NCI-H2196 treated with DMSO at 0.1 percent for 48 hours (cell line): ENCODE measurements around the gene TRAK1.

Experiments used
- DNase-seq: peaks from one replicate; lab custom pipeline; 2025; ENCODE audit not compliant: unreplicated experiment; lab: John Stamatoyannopoulos, UW

TRAK1 gene

DNA sequence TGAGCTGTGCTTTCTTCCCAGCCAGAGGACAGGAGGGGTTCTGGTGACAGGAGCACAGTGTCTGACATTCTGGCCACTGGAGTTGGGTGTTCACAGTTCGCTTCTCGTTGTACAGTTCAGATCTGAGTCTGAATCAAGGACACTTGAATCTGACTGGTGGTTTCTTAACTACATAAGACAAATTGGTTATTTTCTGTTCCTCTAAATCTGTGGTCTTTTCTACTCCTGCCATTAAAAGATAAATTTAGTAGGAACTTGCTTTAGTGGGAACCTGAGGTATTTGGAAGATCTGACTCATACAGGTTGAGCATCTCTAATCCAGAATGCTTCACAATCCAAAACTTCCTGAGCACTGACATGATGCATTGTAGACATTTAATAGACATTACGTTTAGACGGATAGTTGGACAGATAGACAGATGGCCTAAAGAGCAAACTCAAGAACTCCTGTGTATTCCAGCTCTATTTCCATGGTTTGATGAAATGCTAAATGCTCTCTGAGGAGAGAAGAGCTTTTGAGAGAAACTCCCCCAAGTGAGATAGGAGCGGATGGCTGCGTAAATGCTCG is 103.9 kb downstream of the TRAK1 start:
- DNase-seq, result no peak

DNA sequence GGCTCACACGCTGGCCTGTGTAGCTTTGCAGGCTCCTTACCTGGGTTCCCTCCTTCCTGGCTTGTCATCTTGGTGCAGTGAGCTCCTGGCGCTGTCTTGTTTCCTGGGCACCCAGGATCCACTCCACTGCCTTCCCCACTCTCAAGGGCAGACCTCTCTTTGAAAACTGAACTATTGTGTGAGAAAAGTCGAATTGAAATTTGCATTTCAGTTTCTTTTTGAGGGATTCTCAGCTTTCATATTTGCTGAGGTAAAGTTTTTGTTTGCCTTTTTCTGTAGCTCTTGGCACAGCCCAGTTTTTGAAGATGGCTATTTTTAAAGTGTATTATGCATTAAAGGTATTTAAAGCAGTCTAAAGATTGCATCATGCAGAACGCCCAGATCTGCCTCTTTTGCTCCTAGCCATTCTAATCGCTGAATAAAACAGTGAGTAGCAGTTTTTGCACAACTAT is 104.7 kb downstream of the TRAK1 start:
- DNase-seq, result no peak

DNA sequence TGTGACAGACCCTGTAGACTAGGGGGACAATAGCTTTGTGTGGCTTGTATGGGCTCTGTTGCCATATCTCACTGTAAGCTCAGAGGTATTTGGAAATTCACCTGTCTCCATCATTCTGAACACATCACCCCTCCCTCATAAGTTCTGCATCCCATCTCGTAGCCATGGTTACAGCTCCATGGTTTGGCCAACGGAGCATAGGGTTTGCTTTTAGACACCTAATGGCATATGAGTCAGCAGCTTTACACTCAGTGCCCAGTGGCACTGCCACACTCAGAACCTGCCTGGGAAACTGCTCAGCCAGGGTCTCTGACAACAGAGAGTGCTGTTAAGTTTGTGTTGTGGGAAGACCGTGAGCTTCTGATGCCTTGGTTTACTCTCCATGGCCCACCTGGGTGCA is 107.6 kb downstream of the TRAK1 start:
- DNase-seq, result no peak

DNA sequence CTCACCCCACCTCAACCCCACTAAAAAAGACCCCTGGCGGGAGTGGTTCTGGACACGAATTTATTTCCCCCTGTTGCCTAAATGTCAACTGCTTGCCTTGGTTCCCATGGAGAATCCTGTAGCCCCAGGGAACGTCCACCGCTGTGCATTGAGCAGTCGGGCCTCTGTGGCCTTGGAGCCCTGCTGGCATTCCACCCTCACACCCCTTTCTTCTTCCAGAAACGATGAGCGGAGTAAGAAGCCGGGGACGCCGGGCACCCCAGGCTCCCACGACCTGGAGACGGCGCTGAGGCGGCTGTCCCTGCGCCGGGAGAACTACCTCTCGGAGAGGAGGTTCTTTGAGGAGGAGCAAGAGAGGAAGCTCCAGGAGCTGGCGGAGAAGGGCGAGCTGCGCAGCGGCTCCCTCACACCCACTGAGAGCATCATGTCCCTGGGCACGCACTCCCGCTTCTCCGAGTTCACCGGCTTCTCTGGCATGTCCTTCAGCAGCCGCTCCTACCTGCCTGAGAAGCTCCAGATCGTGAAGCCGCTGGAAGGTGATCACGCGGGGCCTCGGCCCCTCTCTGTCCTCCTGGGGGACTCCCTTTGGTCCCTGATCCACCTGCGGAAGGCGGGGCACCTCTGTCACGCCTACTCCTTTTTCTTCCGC is 111.2 kb downstream of the TRAK1 start:
- no peak for DNase-seq

DNA sequence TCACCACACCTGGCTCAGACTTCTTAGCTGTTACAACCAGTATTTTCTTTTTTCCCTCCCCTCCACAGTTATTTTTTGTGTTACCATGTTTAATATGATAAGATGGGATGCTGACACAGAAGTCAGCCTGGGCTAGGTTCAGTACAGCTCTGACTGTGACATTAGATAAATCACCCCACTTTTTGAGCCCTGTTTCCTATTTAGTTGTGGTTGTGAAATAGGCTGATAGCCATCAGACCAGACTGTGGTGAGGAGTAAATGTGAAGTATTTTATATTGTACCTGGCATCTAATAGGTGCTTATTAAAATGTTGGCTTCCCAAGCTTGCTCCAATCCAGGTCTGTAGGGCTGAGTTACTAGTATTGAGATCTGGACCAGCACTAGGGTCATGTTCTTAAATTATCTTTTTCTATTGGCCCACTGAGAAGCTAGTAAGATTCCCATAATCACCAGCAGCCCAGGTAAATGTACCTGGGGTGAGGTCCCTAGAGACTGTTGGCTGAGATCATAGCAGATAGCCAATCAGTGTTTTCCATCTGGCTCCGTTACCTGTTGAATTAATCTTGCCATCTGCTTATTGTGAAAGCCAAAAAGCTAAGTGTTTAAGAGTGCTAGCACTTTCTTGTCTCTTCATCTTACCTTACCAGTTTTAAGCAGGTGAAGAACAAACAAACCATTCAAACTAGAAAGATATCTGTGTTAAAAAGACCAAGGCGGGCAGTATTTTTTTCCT is 113.9 kb downstream of the TRAK1 start:
- no peak for DNase-seq

DNA sequence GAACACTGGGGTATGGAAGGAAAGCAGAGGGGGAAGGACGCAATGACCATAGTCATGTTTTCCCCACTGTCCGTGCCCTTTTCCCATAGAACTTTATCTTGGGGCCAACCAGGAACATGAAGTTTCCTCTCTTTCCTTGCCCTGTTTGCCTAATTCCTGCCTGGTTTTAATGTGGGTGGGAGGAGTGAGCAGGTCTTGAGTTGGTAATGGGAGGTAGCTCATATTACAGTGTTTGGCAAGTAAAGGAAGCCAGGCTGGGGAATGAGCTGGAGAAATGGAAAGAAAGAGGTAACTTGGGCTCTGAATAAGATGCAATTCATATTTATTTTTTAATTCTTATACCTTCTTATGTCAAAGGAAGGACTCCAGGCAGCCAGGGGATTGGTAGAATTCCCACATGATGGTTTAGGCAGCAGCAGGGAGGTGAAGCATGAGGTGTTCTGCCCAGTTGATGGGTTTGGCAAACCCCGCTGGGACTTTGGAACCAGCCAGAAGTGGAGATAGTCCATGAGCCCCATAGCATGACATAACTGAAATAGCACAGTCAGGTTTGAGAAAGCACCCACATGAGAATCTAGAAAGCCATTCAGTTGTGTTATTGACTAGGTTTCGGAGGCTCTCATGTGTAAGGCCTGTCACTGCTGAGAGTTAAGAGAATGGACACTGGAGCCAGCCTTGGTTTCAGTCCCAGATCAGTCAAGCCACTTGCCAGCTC is 114.8 kb downstream of the TRAK1 start:
- no peak for DNase-seq

DNA sequence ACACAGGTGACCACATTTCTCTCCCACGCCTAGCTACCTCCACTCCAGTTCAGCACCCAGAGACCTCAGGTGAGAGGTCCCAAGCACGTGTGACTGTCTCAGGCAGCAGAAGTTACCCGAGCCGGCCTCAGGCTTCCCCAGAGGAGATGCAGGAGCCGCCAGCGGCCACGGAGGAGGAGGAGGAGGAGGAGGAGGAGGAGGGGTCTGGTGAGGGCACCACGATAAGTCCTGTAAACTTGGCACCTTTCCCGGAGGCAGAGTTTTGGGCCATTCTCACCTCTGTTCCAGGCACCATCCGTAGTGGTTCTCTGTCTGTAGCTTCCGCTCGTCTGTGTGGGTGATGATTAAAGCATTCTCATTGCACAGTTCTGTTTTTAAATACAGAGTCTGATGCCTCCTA is 118.8 kb downstream of the TRAK1 start:
- DNase-seq, result no peak

DNA sequence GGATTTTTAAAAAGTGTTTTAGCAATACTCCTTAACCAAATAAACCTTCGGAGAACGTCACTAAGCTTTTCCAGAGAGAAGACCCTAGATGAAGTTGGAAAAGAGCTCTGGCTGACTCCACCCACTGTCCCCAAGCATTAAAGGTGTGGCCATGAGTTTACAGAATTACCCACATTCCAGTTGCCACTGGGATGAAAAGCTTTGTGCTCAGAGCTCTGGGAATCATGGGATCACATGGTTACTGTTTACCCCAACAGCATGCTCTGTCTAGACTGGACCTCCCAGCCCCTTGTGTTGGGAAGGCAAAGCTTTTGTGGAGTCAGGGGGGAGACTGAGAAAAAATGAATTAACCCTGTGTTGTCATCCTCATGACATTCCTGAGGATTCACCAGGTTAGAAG is 119.6 kb downstream of the TRAK1 start:
- DNase-seq, result no peak

DNA sequence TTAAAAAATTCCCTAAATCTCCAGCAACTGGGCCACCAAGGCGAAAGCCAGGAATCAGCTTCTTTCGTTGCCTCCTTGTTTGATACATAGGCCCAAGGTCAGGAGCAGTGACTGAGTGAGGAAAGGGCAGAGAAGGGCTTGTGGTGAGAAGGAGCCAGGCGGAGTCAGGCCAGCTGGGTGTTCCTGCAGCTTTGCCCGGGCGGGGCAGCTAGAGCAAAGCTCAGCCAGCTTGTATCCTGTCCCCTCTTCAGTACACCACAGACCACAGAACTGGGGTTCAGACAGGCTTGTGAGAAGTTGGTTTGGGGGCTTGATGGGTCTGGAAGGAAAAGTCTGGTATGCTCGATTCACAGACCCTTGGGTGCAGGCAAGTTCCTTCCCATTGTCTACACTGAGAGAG is 122.3 kb downstream of the TRAK1 start:
- no peak for DNase-seq

DNA sequence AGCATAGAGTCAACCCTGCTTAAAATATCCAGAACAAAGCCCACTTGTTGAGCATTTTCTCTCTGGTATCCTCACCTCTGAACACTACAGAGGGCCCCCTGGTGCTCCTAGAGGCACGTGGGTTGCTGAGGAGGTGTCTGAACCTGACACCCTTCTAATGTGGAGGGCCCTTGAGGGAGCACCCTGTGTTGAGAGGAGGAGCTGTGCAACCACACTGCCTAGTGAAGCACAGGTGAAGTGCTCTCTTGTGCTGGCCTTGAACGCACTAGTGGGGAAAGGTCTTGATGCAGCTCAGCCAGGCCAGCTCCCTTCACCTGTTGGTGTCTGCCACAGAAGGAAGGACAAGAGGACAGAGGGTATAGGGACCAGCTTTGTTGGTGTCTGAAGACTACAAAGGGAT is 122.9 kb downstream of the TRAK1 start:
- DNase-seq, result no peak

DNA sequence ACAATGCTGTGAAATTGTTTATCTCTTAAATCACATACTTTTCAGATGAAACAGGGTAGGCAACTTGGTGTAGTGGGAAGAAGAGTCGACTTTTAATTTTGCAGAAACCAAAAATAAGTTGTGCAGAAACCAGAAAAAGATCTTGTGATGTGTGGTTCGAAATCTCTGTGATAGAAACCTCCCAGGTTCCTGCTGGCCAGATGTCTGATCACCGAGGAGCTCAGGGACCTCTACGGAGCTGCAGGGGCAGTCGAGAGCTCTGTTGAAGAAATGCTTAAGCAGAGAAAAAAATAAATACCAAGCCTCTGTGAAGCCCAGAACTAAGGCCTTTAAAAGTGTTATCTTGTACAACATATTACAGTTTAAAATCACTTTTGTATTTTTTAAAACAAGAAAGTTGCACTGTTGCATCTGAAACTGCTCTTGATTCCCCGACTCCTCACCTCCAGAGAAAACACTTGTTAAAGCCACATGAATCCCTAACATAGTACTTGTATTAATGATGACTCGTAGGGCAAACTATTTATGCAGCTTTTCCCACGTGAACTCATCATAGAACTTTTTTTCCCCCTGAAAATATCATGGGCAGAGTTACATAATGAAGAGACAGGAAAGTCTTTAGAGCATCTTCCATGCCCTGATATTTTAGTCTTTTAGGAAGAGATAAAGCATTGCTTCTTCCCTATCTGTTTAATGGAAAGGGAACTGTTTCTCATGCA is 123.6 kb downstream of the TRAK1 start:
- no peak for DNase-seq

DNA sequence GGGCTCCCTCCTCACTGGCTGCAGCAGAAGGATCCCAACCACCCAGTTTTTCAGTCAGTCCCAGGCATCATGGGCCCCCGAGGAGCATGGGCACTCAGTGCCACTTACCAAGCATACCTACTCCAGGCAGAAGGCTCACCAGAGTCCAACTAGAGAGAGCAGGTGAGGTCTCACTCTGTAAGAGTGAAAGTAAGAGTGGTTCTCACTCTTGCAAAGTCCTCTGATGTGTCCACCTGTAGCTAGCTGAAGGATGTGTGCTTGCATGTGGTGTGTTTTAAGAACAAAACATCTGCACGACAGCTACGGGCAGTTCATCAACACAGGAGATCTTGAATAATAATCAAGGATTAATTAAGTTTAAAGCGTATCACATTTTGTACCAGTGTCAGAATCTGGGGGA is 125.1 kb downstream of the TRAK1 start:
- DNase-seq, result no peak

DNA sequence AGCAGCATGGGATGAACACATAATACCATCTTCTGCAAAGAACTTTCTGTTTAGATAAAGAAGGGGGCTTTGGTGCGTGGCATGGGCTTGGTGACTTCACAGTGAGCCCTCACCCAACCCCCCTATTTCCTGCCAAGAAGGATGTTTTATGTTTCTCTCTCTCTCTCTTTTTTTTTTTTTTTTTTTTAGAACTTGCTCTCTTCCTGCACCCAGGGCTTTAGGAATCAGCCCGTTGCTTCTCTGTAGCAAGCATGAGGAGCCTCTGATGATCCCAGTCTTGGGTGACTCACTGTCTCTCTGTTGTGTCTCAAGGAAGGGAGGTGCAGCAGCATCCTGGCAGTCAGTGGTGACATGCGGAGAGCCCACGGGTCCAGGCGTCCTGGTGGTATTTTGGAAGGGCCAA is 125.8 kb downstream of the TRAK1 start:
- DNase-seq, result no peak

DNA sequence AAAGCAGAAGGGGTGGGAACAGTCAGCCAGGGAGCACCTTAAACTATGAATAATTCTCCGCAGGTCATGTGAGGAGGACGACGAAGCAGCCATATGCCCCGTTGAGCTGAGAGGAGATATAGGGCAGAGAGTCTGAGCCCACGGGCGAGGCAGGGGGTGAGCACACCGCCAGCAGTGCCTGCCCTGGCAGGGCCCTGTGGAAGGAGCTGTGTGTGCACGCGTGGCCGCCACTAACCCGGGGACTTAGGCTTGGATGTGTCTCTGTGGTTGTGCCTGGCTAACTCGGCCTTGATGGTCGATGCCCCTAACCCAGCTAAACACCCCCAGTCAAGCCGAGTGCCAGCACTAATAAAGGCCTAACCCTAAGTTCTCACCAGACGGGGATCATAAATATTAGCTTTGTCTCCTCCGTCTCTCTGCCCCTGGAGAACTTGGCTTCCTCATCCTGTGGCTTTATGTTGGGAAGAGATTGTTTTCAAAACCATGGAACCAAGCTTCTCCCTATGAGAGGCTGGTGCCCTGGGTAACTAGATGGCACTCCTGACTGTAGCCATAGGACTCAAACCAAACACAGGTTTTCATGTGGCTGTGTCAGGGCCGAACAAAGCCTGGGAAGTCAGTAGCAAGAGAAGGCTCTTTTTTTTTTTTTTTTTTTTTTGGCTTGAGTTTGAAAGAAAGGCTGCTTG is 129.4 kb downstream of the TRAK1 start:
- no peak for DNase-seq

DNA sequence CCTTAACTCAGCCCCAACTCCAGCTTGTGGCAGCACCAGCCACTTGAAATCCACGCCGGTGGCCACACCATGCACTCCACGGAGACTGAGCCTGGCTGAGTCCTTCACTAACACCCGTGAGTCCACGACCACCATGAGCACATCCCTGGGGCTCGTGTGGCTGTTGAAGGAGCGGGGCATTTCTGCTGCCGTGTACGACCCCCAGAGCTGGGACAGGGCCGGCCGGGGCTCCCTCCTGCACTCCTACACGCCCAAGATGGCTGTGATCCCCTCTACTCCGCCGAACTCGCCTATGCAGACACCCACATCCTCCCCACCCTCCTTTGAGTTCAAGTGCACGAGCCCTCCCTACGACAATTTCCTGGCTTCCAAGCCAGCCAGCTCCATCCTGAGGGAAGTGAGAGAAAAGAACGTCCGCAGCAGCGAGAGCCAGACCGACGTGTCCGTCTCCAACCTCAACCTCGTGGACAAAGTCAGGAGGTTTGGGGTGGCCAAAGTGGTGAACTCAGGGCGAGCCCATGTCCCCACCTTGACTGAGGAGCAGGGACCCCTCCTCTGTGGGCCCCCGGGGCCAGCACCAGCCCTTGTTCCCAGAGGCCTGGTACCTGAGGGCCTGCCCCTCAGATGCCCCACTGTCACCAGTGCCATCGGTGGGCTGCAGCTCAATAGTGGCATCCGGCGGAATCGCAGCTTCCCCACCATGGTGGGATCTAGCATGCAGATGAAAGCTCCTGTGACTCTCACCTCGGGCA is 132.0 kb downstream of the TRAK1 start:
- DNase-seq, result no peak

DNA sequence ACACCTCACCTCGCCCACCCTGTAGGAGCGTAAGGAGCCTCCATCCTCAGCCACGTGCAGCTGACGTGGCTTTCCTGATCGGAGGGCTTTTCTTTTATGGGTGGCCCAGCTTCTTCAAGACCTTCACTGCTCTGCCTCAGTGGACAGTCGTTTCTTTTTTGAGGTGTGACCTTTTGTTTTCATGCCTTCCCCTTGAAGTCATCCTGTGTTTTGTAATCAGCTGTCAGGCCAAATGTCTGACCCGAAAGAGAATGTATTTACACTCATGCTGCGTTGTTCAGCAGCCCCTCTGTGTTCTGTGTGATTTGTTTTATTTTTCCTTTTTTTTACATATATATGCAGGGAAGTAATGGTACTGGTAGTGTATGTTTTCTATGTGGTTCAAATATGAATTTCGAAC is 133.0 kb downstream of the TRAK1 start:
- DNase-seq, result no peak

DNA sequence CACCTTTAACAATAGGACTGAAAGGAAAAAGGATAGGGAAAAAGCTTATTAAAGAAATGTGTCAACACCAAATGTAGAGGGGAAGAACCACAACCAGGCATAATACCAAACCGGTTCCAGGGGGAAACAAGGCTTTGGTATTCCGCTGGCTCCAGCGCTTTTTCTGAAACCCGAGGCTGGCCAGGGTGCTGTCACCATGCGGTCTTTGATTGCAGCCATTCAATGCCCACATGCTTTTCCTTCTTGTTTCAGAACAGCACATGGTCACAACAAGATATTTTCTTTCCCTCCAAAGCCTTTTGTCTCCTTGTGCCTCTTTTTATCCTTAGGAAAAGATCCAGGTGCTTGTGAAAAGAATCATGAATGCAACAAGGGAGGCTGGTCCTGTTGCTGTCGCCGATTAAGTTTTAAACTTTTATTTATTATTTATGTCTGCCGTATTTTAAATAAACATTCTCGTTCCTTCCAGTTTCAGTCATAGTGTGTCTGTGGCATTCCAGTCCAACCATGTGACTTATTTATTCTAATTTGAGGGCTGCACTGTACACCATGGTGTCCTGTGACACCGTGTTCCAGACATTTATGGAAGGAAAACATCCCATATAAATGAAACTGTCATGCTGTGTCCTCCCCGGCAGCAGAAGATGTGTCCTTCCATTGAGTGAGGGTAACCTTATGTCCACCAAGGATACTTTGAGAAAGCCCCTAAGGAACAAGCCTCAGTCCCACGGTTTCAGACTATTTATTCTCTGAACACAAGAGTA is 133.7 kb downstream of the TRAK1 start:
- DNase-seq, result no peak

DNA sequence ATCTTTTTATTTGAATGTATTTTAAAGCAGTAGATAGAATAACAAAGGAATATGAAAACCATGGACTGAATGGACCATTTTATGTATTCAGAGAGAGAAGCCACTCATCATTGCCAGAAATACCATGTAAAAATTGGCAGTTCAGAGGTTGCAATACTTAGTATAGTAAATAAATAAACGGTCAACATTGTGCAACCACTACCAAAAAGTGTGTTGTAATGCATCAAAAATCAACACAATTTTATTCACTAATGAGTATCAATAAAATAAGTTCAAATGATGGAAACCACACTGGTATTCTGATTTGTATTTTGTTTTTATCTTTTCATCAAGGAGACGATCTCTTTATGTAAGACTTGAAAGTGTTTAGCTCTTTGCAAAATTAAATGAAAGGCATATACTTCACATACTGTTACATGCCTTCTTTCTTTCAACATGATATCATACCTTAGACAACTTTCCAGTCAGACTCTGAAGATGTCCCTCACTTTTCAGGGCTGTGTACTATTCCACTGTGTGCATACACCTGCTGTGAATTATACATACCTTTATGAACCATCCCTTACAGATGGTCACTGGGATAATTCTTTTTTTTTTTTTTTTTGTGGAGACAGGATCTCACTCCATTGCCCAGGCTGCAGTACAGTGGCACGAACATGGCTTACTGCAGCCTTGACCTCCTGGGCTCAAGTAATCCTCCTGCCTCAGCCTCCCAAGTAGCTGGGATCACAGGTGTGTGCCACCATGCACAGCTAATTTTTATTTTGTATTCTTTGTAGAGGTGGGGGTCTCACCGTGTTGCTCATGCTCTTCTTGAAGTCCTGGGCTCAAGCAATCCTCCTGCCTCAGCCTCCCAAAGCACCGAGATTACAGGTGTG is 134.6 kb downstream of the TRAK1 start:
- DNase-seq, result no peak
